PC-3 (cell line): Measurements from ENCODE around the gene FSIP1. TPM values are rescaled to one million over a fixed set of nuclear protein-coding genes. Genes with fewer than 3 reads are reported as not detected.
A peak's percentile ranks its signal among the peaks of the same experiment; 100 is the strongest.

Source experiments
- ATAC-seq: fragments of 200-7000 bp; cut with Tn5 transposase; 2 replicates; pipeline ENCODE4 v1.9.1; 2020; ENCODE audit warnings: mild to moderate bottlenecking, moderate library complexity
- BruUV-seq: library from RNA; stranded (reverse); fragments of 400-500 nt; replicated peaks from 2 replicates; lab custom pipeline; 2021; lab: Mats Ljungman, UMichigan
- CTCF ChIA-PET: fragments of 300-600 bp; sonication (Branson Sonifier 250); formaldehyde crosslinking; loops from one replicate; lab custom pipeline; 2022; ENCODE audit warnings: antibody characterized with exemption; lab: Charles Lee
- POLR2A ChIA-PET: fragments of 300-600 bp; sonication (Branson Sonifier 250); formaldehyde crosslinking; loops from one replicate; lab custom pipeline; 2022; ENCODE audit warnings: antibody characterized with exemption; ENCODE audit not compliant: unreplicated experiment; lab: Charles Lee
- DNase-seq: peaks from one replicate; pipeline ENCODE4 v3.0.0-alpha.2; 2015
- H2AFZ ChIP-seq: fragments of 300-600 bp; sonication (generic); 2 replicates; pipeline ENCODE4 v1.6.0; 2016; ENCODE audit warnings: antibody characterized with exemption, low read length
- H3F3A ChIP-seq: fragments of 300-600 bp; sonication (generic); one replicate; pipeline ENCODE4 v1.6.0; 2017; ENCODE audit warnings: antibody characterized with exemption, low read length, control low read depth, mild to moderate bottlenecking; ENCODE audit not compliant: unreplicated experiment
- H3K27ac ChIP-seq: fragments of 300-600 bp; sonication (generic); 2 replicates; pipeline ENCODE4 v1.5.1; 2016; ENCODE audit warnings: mild to moderate bottlenecking, low read length
- H3K27me3 ChIP-seq: fragments of 300-600 bp; sonication (generic); 2 replicates; pipeline ENCODE4 v1.6.1; 2016; ENCODE audit warnings: low read length, mixed read lengths
- H3K36me3 ChIP-seq: fragments of 300-600 bp; sonication (generic); 2 replicates; pipeline ENCODE4 v1.6.1; 2016; ENCODE audit warnings: low read depth, mixed run types, low read length, mixed read lengths
- H3K4me1 ChIP-seq: fragments of 300-600 bp; sonication (generic); 2 replicates; pipeline ENCODE4 v1.5.1; 2016; ENCODE audit warnings: low read length; ENCODE audit not compliant: insufficient read depth
- H3K4me2 ChIP-seq: fragments of 300-600 bp; sonication (generic); 2 replicates; pipeline ENCODE4 v1.6.0; 2016; ENCODE audit warnings: low read length
- H3K4me3 ChIP-seq: fragments of 300-600 bp; sonication (generic); 2 replicates; pipeline ENCODE4 v1.5.1; 2016; ENCODE audit warnings: mild to moderate bottlenecking, low read length, mixed read lengths
- H3K79me2 ChIP-seq: fragments of 300-600 bp; sonication (generic); 2 replicates; pipeline ENCODE4 v1.6.1; 2017; ENCODE audit warnings: low read length, mixed read lengths
- H3K9ac ChIP-seq: fragments of 300-600 bp; sonication (generic); 2 replicates; pipeline ENCODE4 v1.6.0; 2016; ENCODE audit warnings: mild to moderate bottlenecking, low read length
- H3K9me2 ChIP-seq: fragments of 300-600 bp; sonication (generic); replicated peaks from 2 replicates; pipeline ENCODE4 v1.6.1; 2016; ENCODE audit warnings: mixed run types, low read length, mixed read lengths
- H3K9me3 ChIP-seq: fragments of 300-600 bp; sonication (generic); 2 replicates; pipeline ENCODE4 v1.6.1; 2016; ENCODE audit warnings: low read length, mixed read lengths
- H4K20me1 ChIP-seq: fragments of 300-600 bp; sonication (generic); 2 replicates; pipeline ENCODE4 v1.6.1; 2016; ENCODE audit warnings: low read length, mixed read lengths
- CTCF ChIP-seq: fragments of 300-600 bp; sonication (generic); conservative IDR thresholded peaks from 2 replicates; pipeline ENCODE4 v1.5.1; 2017; ENCODE audit warnings: antibody characterized with exemption, low read depth, mild to moderate bottlenecking, low read length
- EZH2 ChIP-seq: fragments of 300-600 bp; sonication (generic); IDR thresholded peaks from one replicate; pipeline ENCODE4 v1.6.1; 2017; ENCODE audit warnings: antibody characterized with exemption, mild to moderate bottlenecking, low read length; ENCODE audit not compliant: unreplicated experiment
- EZH2phosphoT487 ChIP-seq: fragments of 300-600 bp; sonication (generic); IDR thresholded peaks from 2 replicates; pipeline ENCODE4 v1.6.1; 2018; ENCODE audit warnings: mild to moderate bottlenecking, antibody characterized with exemption, low read length, borderline replicate concordance
- intact Hi-C: fragments of 100-400 bp; cut with micrococcal nuclease; formaldehyde crosslinking; loops from 2 replicates; pipeline ENCODE4 v1.9.0; 2023
- total RNA-seq: library from RNA; depleted of rRNA; stranded (reverse); fragments of >200 nt; gene quantifications from 2 replicates; pipeline ENCODE4 v1.2.3, GENCODE V29; 2014

FSIP1 gene
- total RNA-seq, 1 experiment from 2014 or later = 0.07 TPM

GRCh38 chr15:39737196-39737550 lies 45.5 kb downstream of the FSIP1 start:
- Histone ChIP-seq H3K4me1 (no peaks in the 10 kb centered on the region), H3K36me3 (no peaks in the 10 kb centered on the region), H4K20me1 (no peaks in the 10 kb centered on the region), H3K27me3 (no peaks in the 10 kb centered on the region), H3K9me3 (no peaks in the 10 kb centered on the region), H3K9me2 (no peaks in the 10 kb centered on the region), H3K4me2 (no peak overlapping the region), H3F3A (no peaks in the 10 kb centered on the region), H3K4me3 (no peak overlapping the region), H3K79me2 (no peaks in the 10 kb centered on the region), H2AFZ (no peak overlapping the region), H3K9ac (no peak overlapping the region), H3K27ac (no peak overlapping the region)
- no peak for DNase-seq
- TF ChIP-seq CTCF = no peak
- no peak for TF ChIP-seq EZH2phosphoT487
- TF ChIP-seq EZH2 = no peak
- BruUV-seq = no TSS peak
- ChIA-PET POLR2A (no interaction called here), CTCF (no interaction called here)
- no peak for ATAC-seq
- intact Hi-C loops = no loop called here

- H3K36me3 ChIP-seq = no peaks in the 10 kb centered on the region
- no peaks in the 10 kb centered on the region for H3K4me1 ChIP-seq
- H4K20me1 ChIP-seq = no peaks in the 10 kb centered on the region
- BruUV-seq = no TSS peak
- no peak for DNase-seq
- no peaks in the 10 kb centered on the region for H3K27me3 ChIP-seq
- ChIA-PET POLR2A (no interaction called here), CTCF (no interaction called here)
- no peak overlapping the region for H2AFZ ChIP-seq
- no peaks in the 10 kb centered on the region for H3K9me3 ChIP-seq
- H3K4me3 ChIP-seq = no peak overlapping the region
- H3K4me2 ChIP-seq = no peak overlapping the region
- no peaks in the 10 kb centered on the region for H3K79me2 ChIP-seq
- no peak overlapping the region for H3K27ac ChIP-seq
- ATAC-seq = no peak
- H3K9me2 ChIP-seq = no peaks in the 10 kb centered on the region
- TF ChIP-seq CTCF (no peak), EZH2phosphoT487 (no peak), EZH2 (no peak)
- intact Hi-C loops = no loop called here
- H3K9ac ChIP-seq = no peak overlapping the region
- no peaks in the 10 kb centered on the region for H3F3A ChIP-seq
Measured at GRCh38 chr15:39736412-39737195, 46.0 kb downstream of the FSIP1 start.

- no peaks in the 10 kb centered on the region for H3K36me3 ChIP-seq
- no peak overlapping the region for H3K4me2 ChIP-seq
- no peaks in the 10 kb centered on the region for H3K9me3 ChIP-seq
- H3K27ac ChIP-seq = no peak overlapping the region
- no peaks in the 10 kb centered on the region for H3F3A ChIP-seq
- DNase-seq = peak; percentile 54
- ChIA-PET POLR2A (no interaction called here), CTCF (interaction anchor here (0.6 to 0.7 kb wide), 2 partner anchors 452 to 583 kb away, joined by 3 to 4 read pairs; no protein-coding TSS in a partner anchor)
- no peaks in the 10 kb centered on the region for H3K79me2 ChIP-seq
- H4K20me1 ChIP-seq = no peaks in the 10 kb centered on the region
- no peaks in the 10 kb centered on the region for H3K27me3 ChIP-seq
- H3K4me1 ChIP-seq = no peaks in the 10 kb centered on the region
- H3K9ac ChIP-seq = no peak overlapping the region
- ATAC-seq = peak; percentile 99
- H3K9me2 ChIP-seq = no peaks in the 10 kb centered on the region
- TF ChIP-seq EZH2phosphoT487 = no peak
- no peak for TF ChIP-seq EZH2
- no peak for TF ChIP-seq CTCF
- intact Hi-C loops = no loop called here
- no peak overlapping the region for H3K4me3 ChIP-seq
- BruUV-seq = no TSS peak
- H2AFZ ChIP-seq = no peak overlapping the region
Measured at GRCh38 chr15:39735120-39735717, 47.4 kb downstream of the FSIP1 start.
